GM11168 (cell line): ENCODE data around the gene PIP5K1A.
"Not testable (repeated sequence)": the region's sequence is repeated elsewhere in the genome, so short reads cannot be mapped to it uniquely, and the experiment has no call there.

Experiments
- in situ Hi-C: fragments of 300-500 bp; cut with MboI; formaldehyde crosslinking; loops from one replicate; pipeline ENCODE4 v1.12.0; 2022; ENCODE audit warnings: low sequenced_read_pairs; ENCODE audit not compliant: unreplicated experiment

Gene PIP5K1A

GRCh38 chr1:151246786-151247185, 48.4 kb downstream of the PIP5K1A start:
- in situ Hi-C loops = no loop called here

GRCh38 chr1:151251656-151252470, 53.5 kb downstream of the PIP5K1A start:
- in situ Hi-C loops = no loop called here

GRCh38 chr1:151254217-151255213, 56.2 kb downstream of the PIP5K1A start, which contains the start of gene PSMD4:
Gene PSMD4, plus strand, starts transcription at chr1:151254734. Its CDS starts 49 bp downstream, at chr1:151254783.
- in situ Hi-C loops = no loop called here

GRCh38 chr1:151255381-151255780, 57.0 kb downstream of the PIP5K1A start:
- in situ Hi-C loops = no loop called here

GRCh38 chr1:151259351-151259750, 61.0 kb downstream of the PIP5K1A start:
- in situ Hi-C loops = no loop called here

- in situ Hi-C loops = no loop called here
Measured at GRCh38 chr1:151265446-151266236, 67.3 kb downstream of the PIP5K1A start.

- in situ Hi-C loops = no loop called here
Measured at GRCh38 chr1:151266315-151266714, 68.0 kb downstream of the PIP5K1A start.

- in situ Hi-C loops = no loop called here
Measured at GRCh38 chr1:151266821-151267220, 68.5 kb downstream of the PIP5K1A start.

- in situ Hi-C loops = no loop called here
Measured at GRCh38 chr1:151267760-151268159, 69.4 kb downstream of the PIP5K1A start.

- in situ Hi-C loops = no loop called here
Measured at GRCh38 chr1:151273924-151274466, 75.6 kb downstream of the PIP5K1A start.

- in situ Hi-C loops = not testable (repeated sequence)
Measured at GRCh38 chr1:151275341-151275740, 77.0 kb downstream of the PIP5K1A start.

- in situ Hi-C loops = no loop called here
Measured at GRCh38 chr1:151277249-151277648, 78.9 kb downstream of the PIP5K1A start.

- in situ Hi-C loops = no loop called here
Measured at GRCh38 chr1:151281225-151281968, 83.0 kb downstream of the PIP5K1A start.

GRCh38 chr1:151281969-151282882, 83.9 kb downstream of the PIP5K1A start, which contains the start of gene ZNF687:
Gene ZNF687, plus strand, starts transcription at chr1:151282299. Its CDS starts 3,993 bp downstream, at chr1:151286292.
- in situ Hi-C loops = no loop called here

GRCh38 chr1:151282883-151283725, 84.8 kb downstream of the PIP5K1A start:
- in situ Hi-C loops = no loop called here

- in situ Hi-C loops = no loop called here
Measured at GRCh38 chr1:151284013-151284577, 85.7 kb downstream of the PIP5K1A start.
